DLD1 (cell line): ENCODE measurements around the gene CSE1L.
"Not testable (repeated sequence)": the region's sequence is repeated elsewhere in the genome, so short reads cannot be mapped to it uniquely, and the experiment has no call there.

Experiments used
- in situ Hi-C: cut with HindIII; loops from 2 replicates; pipeline ENCODE4 v1.10.0; 2017; ENCODE audit warnings: low sequenced_read_pairs

Gene CSE1L

GRCh38 chr20:49054056-49054643 lies 8.0 kb downstream of the CSE1L start:
- in situ Hi-C loops = no loop called here

DNA sequence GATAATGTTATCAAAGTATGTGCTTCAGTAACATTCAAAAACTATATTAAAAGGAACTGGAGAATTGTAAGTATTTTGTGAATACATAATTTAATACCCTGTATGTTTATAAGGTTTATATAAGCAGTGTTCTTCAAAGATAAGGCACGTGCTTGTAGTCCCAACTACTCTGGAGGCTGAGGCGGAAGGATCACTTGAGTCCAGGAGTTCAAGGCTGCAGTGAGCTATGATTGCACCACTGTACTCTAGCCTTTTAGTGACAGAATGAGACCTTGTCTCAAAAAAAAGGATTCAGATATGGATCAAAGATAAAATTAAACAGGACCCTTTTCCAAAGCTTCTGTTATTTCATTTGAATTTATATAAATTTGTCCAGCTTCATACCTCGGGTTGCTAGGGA lies 17.2 kb downstream of the CSE1L start:
- in situ Hi-C loops = no loop called here

DNA sequence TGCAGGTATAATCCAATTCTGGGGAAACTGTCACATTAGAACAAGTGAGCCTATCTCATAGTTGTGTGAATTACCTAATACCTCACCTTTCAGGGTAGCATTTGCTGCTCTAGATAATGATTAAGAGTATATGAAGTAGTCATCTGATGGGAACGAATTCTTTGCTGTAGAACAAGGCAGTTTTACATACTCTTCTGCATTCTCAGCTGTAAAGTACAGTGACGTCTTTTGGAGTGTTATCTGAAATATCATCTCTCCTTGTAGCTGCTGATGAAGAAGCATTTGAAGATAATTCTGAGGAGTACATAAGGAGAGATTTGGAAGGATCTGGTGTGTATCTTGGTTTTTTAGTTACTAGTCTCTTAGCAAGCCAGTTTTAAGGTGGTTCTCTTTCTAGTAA lies 28.4 kb downstream of the CSE1L start:
- in situ Hi-C loops = no loop called here

DNA sequence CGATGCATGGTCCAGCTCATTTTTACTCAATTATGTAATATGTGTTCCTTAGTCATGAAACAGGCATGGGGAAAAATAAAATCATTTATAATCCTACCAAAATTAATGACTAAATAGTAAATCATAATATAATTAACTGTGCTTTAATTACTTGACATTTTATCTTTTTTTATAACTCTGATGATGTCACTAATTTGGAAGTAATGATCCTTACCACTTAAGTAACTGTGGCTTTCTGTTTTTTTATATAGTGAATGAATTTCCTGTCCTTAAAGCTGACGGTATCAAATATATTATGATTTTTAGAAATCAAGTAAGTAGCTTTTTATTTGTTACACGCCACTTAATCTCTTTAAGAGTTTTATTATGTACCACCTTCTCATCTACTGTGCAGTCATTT lies 32.2 kb downstream of the CSE1L start:
- in situ Hi-C loops = no loop called here

- in situ Hi-C loops = not testable (repeated sequence)
Measured at GRCh38 chr20:49082295-49082694, 36.2 kb downstream of the CSE1L start.

GRCh38 chr20:49091104-49091503 lies 45.0 kb downstream of the CSE1L start:
- in situ Hi-C loops = no loop called here

DNA sequence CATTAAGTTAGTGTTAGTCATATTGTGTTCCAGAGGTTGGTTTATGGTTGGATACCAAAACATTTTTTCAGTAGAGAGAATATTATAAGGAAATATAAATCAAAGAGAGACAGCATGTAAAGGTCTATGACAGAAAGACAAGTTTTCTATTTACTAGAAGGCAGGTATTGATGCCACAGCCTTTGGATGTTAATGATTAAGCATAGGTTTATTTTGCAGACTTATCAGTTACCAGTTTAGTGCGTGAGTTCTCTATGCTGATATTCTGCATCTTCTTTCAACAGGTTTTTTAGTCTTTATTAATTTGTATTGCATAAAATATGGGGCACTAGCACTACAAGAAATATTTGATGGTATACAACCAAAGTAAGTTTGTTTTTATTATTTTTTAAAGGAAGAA lies 45.6 kb downstream of the CSE1L start:
- in situ Hi-C loops = no loop called here

GRCh38 chr20:49096203-49096730 lies 50.2 kb downstream of the CSE1L start:
- in situ Hi-C loops = no loop called here

DNA sequence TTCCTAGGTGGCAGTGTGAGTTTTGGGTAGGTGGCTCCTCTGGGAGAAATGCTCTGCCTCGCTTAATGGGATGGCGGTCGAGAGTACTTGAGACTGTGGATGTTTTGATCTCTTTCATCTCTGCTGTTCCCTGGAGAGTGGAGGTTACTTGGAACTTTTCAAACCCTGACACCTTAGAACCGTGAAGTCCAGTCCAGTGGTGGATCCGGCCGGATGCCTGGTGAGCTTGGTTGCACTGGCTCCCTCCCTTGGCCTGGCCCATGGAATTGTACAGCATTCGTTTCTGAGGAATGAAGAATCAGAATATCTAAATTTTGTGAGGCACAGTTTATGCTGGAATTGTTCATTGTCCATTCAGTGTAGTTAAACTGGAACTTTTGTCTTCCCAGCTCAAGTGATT lies 51.0 kb downstream of the CSE1L start:
- in situ Hi-C loops = no loop called here

GRCh38 chr20:49098136-49098535 lies 52.0 kb downstream of the CSE1L start:
- in situ Hi-C loops = no loop called here

GRCh38 chr20:49099011-49099410 lies 52.9 kb downstream of the CSE1L start:
- in situ Hi-C loops = no loop called here

GRCh38 chr20:49100292-49100691 lies 54.2 kb downstream of the CSE1L start:
- in situ Hi-C loops = not testable (repeated sequence)

DNA sequence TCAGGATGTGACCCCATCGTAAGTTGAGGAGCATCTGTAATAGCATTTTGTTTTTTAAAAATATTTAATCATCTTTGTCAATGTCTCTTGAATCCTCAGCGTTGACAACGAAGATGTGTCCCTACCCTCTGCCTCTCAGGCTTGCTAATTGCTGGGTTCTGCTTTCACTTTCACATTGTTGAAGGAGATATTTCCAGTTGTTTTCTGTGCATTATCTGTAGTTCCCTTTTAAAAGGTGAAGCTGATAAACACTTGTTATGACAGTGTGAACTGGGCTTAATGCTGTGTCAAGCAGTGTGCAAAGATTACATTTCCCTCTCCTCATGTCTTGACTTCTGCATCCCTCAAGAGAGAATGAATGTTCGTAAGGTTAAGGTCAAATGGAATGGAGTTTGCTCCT lies 54.9 kb downstream of the CSE1L start:
- in situ Hi-C loops = no loop called here

DNA sequence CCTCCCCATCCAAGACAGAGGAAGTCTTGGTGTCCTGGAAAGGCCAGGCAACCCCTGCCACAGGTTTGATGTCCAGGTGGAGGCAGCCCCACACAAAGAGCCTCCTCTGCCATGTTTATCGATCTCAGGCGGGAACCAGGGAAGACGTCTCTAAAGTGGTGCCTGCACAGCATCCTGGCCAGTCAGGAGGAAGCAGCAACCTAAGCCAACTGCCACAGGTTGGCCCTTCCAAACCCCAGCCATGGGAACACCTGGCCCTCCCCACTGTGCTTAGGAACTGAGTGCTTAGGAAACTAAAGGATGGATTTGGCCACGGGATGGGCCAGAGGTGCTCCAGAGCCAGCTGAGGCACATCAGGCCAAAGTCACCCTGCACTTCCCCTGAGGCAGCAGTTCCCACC lies 56.9 kb downstream of the CSE1L start:
- in situ Hi-C loops = no loop called here

DNA sequence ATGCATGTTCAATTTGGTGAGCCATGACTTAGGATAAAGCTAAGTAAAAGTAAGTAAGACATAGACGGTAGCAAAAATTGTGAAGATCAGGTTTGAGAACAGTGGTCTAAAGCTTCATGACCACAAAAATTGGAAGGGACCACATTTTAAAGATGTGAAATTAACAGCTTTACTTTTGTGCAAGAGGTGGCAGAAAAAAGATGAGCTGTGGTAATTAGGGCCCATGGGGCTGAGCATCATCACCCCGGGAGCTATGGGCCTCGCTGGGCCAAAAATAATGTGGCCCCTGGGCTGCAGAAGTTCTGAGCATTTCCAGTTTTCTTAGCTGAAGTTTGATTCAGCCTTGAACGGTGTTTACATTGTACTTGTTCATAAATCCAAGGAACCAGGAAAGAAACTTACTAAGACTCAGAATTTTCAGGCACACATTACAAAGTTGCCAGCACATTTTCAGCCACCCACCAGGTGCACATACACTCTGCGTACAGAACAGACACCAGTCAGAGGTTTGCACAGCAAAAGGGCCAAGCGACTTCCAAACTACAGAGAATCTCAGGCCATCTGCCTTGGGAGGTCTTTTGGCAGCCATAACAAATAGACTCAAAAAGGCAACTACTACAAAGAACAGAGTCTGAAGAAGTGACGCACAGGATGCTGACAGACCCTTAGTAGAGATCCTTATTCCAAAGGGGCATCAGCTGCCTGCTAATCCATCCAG lies 57.7 kb downstream of the CSE1L start:
- in situ Hi-C loops = no loop called here

GRCh38 chr20:49104365-49104648 lies 58.2 kb downstream of the CSE1L start:
- in situ Hi-C loops = no loop called here

GRCh38 chr20:49104979-49105547 lies 59.0 kb downstream of the CSE1L start:
- in situ Hi-C loops = not testable (repeated sequence)

DNA sequence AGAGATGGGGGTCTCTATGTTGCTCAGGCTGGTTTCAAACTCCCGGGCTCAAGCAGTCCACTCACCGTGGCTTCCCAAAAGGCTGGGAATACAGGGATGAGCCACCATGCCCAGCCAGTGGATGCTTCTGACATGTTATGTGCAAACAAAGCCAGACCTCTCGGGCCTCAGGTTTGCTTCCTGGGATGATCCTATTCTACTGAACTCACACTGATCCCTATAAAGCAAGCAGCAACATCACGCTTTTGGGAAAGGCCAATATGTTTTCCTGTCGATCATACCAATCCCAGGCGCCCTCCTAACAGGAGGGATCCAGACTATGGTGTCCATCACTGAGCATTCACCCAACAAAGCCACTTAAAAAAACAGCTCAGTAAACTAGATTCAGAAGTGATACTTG lies 60.2 kb downstream of the CSE1L start:
- in situ Hi-C loops = no loop called here

DNA sequence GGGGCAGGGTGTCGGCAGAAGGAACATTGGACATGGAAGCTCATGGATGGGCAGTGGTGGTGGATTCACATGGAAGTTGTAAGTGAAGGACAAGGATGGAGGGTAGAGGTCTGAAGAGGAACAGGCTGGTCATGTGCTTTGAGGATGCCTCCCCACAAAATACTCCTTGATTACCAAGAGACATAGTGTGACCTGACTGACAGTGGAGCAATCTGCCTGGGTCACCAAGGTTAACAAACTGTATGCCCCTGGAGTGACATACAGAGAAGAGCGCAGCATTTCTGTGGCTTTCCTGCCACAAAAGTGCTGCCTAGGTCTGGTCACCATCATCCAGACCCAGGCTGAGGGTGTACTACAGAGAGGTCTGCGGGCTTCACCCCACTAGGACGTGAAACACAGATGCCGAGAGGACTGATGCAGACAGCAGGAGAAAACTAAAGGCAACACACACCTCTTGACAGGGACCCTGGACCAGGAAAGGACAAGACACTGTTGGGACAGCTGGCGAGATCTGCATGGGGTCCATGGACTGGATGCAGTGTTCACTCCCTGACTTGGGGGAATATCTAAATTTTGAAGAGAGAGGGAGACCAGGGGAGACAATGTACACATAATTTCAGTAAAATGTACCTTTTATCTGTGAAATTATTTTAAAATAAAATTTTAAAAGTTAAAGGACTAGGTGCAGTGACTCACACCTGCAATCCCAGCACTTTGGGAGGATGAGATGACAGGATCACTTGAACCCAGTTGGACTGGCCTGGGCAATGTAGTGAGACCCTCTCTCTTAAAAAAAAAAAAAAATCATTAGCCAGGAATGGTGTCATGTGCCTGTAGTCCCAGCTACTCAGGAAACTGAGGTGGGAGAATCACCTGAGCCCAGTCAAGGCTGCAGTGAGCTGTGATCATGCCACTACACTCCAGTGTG lies 64.9 kb downstream of the CSE1L start:
- in situ Hi-C loops = no loop called here

- in situ Hi-C loops = no loop called here
Measured at GRCh38 chr20:49112596-49113274, 66.6 kb downstream of the CSE1L start.

- in situ Hi-C loops = loop anchor here (5.0 kb wide), 1 partner anchor 57 kb away; no protein-coding TSS in a partner anchor
Measured at GRCh38 chr20:49115564-49115963, 69.5 kb downstream of the CSE1L start.
